Aorta (tissue), 5 donors: ENCODE data around the gene FGA. TPM values are rescaled to one million over a fixed set of nuclear protein-coding genes. Genes with fewer than 3 reads are reported as not detected.

ENCODE experiments used
- ATAC-seq: fragments of 200-7000 bp; cut with Tn5 transposase; one replicate; pipeline ENCODE4 v1.9.1; 2022; ENCODE audit warnings: moderate library complexity; ENCODE audit not compliant: low FRiP score
- DNase-seq, 2 donors: peaks; one replicate each; pipeline ENCODE4 v3.0.0-alpha.2; 2020
- H3K27ac ChIP-seq, 2 donors: one replicate each; pipeline ENCODE4 v1.5.1; 2013; ENCODE audit warnings: low read length in 2 of 2, mild to moderate bottlenecking in 2 of 2, moderate library complexity in 2 of 2, control low read depth in 1 of 2, inconsistent platforms in 1 of 2, low read depth in 1 of 2
- H3K27me3 ChIP-seq, 2 donors: one replicate each; pipeline ENCODE4 v1.6.1; 2013; ENCODE audit warnings: control low read depth in 1 of 2, low read length in 1 of 2, mild to moderate bottlenecking in 1 of 2, moderate library complexity in 1 of 2; ENCODE audit not compliant: insufficient read depth in 2 of 2, control insufficient read depth in 1 of 2
- H3K36me3 ChIP-seq, 2 donors: one replicate each; pipeline ENCODE4 v1.6.1; 2013; ENCODE audit warnings: control low read depth in 1 of 2, low read length in 1 of 2, mild to moderate bottlenecking in 1 of 2; ENCODE audit not compliant: insufficient read depth in 2 of 2, control insufficient read depth in 1 of 2
- H3K4me1 ChIP-seq, 2 donors: one replicate each; pipeline ENCODE4 v1.6.1; 2013; ENCODE audit warnings: low read length in 2 of 2, control low read depth in 1 of 2, mild to moderate bottlenecking in 1 of 2, moderate library complexity in 1 of 2; ENCODE audit not compliant: insufficient read depth in 2 of 2, control insufficient read depth in 1 of 2
- H3K4me3 ChIP-seq, 2 donors: one replicate each; pipeline ENCODE4 v1.5.1; 2013; ENCODE audit warnings: low read length in 2 of 2, control low read depth in 1 of 2, mild to moderate bottlenecking in 1 of 2
- H3K9me3 ChIP-seq: one replicate; pipeline ENCODE4 v1.6.1; 2013; ENCODE audit warnings: mild to moderate bottlenecking, low read length; ENCODE audit not compliant: control insufficient read depth
- WGBS, 2 donors: extraction: QIAGEN DNeasy Blood & Tissue Kit; methylation state at CpG; one replicate each; pipeline ENCODE4 v1.1.7; 2013; 5-methylcytosine and 5-hydroxymethylcytosine counted together
- intact Hi-C, 2 donors: fragments of 100-400 bp; cut with DNase I; formaldehyde crosslinking; loops; one replicate each; pipeline versions ENCODE4 v1.14.2 to v1.15.0; 2022
- polyA plus RNA-seq, 2 donors: library from polyadenylated mRNA; stranded (reverse); fragments of 200-250 nt; gene quantifications; one replicate each; pipeline ENCODE4 v1.2.3, GENCODE V29; 2013
- total RNA-seq, 2 donors: library from RNA; stranded (reverse); fragmentation: NEBNext Ultra II Directional; extraction: Animal tissue kit (Norgen Biotek cat#: 25700); gene quantifications; one replicate each; pipeline ENCODE4 v1.2.1, GENCODE V29; 2021
- donor health status: healthy with polysubstance abuse.
- donor health status: Bipolar disorder and iron deficiency.
- donor health status: DM: no; HTN: no; CAD: no.
- donor health status: DM: no; HTN: no; CAD: no.
- donor health status: DM: yes; HTN: yes; CAD: no.

Gene FGA
- total and polyA plus RNA-seq, 4 donors, result 1.8 TPM; not detected in 3

- no peaks in the 10 kb centered on the region for H3K4me1 ChIP-seq
- no peak for DNase-seq
- 67 to 73% methylated on average over 2 of the region's 2 CpGs for WGBS, 2 donors
- H3K4me3 ChIP-seq, result no peak overlapping the region
- ATAC-seq, result no peak
- H3K27me3 ChIP-seq, result no peaks in the 10 kb centered on the region
- H3K36me3 ChIP-seq, result no peaks in the 10 kb centered on the region
- no peak overlapping the region for H3K27ac ChIP-seq
- intact Hi-C loops, result no loop called here
- no peaks in the 10 kb centered on the region for H3K9me3 ChIP-seq
These were observed 13.2 kb downstream of the FGA start for GRCh38 chr4:154577324-154577723.

- no peaks in the 10 kb centered on the region for H3K36me3 ChIP-seq
- H3K27me3 ChIP-seq, result no peaks in the 10 kb centered on the region
- WGBS, 2 donors, result 86 to 87% methylated on average over 3 of the region's 3 CpGs
- intact Hi-C loops, result no loop called here
- H3K9me3 ChIP-seq, result no peaks in the 10 kb centered on the region
- DNase-seq (no peak), ATAC-seq (no peak)
- no peaks in the 10 kb centered on the region for H3K4me1 ChIP-seq
- H3K27ac ChIP-seq, result no peak overlapping the region
- no peak overlapping the region for H3K4me3 ChIP-seq
These were observed 16.2 kb downstream of the FGA start for GRCh38 chr4:154574311-154574710.

GRCh38 chr4:154573190-154573870 is 17.2 kb downstream of the FGA start:
- ATAC-seq, result no peak
- Histone ChIP-seq H3K4me3 (no peak overlapping the region), H3K27ac (no peak overlapping the region), H3K27me3 (no peaks in the 10 kb centered on the region), H3K9me3 (no peaks in the 10 kb centered on the region), H3K4me1 (no peaks in the 10 kb centered on the region), H3K36me3 (no peaks in the 10 kb centered on the region)
- WGBS, 2 donors, result 71 to 78% methylated on average over 5 of the region's 5 CpGs
- no peak for DNase-seq
- intact Hi-C loops, result no loop called here

GRCh38 chr4:154569584-154569983 is 21.0 kb downstream of the FGA start:
- intact Hi-C loops, result no loop called here
- Histone ChIP-seq H3K4me1 (no peaks in the 10 kb centered on the region), H3K4me3 (no peak overlapping the region), H3K27ac (no peak overlapping the region), H3K9me3 (no peaks in the 10 kb centered on the region), H3K36me3 (no peaks in the 10 kb centered on the region), H3K27me3 (no peaks in the 10 kb centered on the region)
- DNase-seq, result no peak
- no peak for ATAC-seq
- WGBS, 2 donors, result 83 to 87% methylated on average over 5 of the region's 5 CpGs

- no peak for ATAC-seq
- WGBS, 2 donors, result 41 to 42% methylated on average over 3 of the region's 3 CpGs
- intact Hi-C loops, result no loop called here
- H3K4me3 ChIP-seq, result no peak overlapping the region
- H3K27me3 ChIP-seq, result no peaks in the 10 kb centered on the region
- no peaks in the 10 kb centered on the region for H3K36me3 ChIP-seq
- H3K27ac ChIP-seq, result no peak overlapping the region
- no peak for DNase-seq
- no peaks in the 10 kb centered on the region for H3K9me3 ChIP-seq
- H3K4me1 ChIP-seq, result no peaks in the 10 kb centered on the region
These were observed 21.5 kb downstream of the FGA start for GRCh38 chr4:154569028-154569427.

GRCh38 chr4:154566639-154567204 is 23.8 kb downstream of the FGA start:
- no peaks in the 10 kb centered on the region for H3K36me3 ChIP-seq
- ATAC-seq, result no peak

GRCh38 chr4:154565704-154566103 is 24.8 kb downstream of the FGA start:
- no peaks in the 10 kb centered on the region for H3K9me3 ChIP-seq
- DNase-seq (no peak), ATAC-seq (no peak)
- H3K36me3 ChIP-seq, result no peaks in the 10 kb centered on the region
- H3K4me1 ChIP-seq, result no peaks in the 10 kb centered on the region
- WGBS, 2 donors, result 89 to 90% methylated on average over 6 of the region's 6 CpGs
- H3K27ac ChIP-seq, result no peak overlapping the region
- intact Hi-C loops, result no loop called here
- H3K4me3 ChIP-seq, result no peak overlapping the region
- no peaks in the 10 kb centered on the region for H3K27me3 ChIP-seq

More at GRCh38 chr4:154566639-154567204, 23.8 kb downstream of the FGA start:
- intact Hi-C loops, result no loop called here
- Histone ChIP-seq H3K4me1 (no peaks in the 10 kb centered on the region), H3K4me3 (no peak overlapping the region), H3K27me3 (no peaks in the 10 kb centered on the region), H3K9me3 (no peaks in the 10 kb centered on the region), H3K27ac (no peak overlapping the region)
- DNase-seq, result no peak
- WGBS, 2 donors, result 51 to 62% methylated on average over 5 of the region's 5 CpGs

GRCh38 chr4:154564311-154564710 is 26.2 kb downstream of the FGA start:
- H3K27ac ChIP-seq, result no peak overlapping the region
- intact Hi-C loops, result no loop called here
- WGBS, 2 donors, result 91 to 96% methylated on average over 1 of the region's 1 CpG
- H3K4me1 ChIP-seq, result no peaks in the 10 kb centered on the region
- no peaks in the 10 kb centered on the region for H3K27me3 ChIP-seq
- H3K9me3 ChIP-seq, result no peaks in the 10 kb centered on the region
- no peak overlapping the region for H3K4me3 ChIP-seq
- no peaks in the 10 kb centered on the region for H3K36me3 ChIP-seq
- DNase-seq (no peak), ATAC-seq (no peak)

- H3K27me3 ChIP-seq, result no peaks in the 10 kb centered on the region
- 76 to 81% methylated on average over 2 of the region's 2 CpGs for WGBS, 2 donors
- DNase-seq (no peak), ATAC-seq (no peak)
- no peak within 1 kb of the TSS for H3K27ac ChIP-seq
- no peaks in the 10 kb centered on the region for H3K9me3 ChIP-seq
- intact Hi-C loops, result no loop called here
- no peak within 1 kb of the TSS for H3K4me3 ChIP-seq
- no peaks in the 10 kb centered on the region for H3K4me1 ChIP-seq
- H3K36me3 ChIP-seq, result no peaks in the 10 kb centered on the region
These were observed 27.8 kb downstream of the FGA start, which contains the start of gene FGB for GRCh38 chr4:154562697-154563254. Gene FGB (plus strand): TSS chr4:154563011. CDS start chr4:154563019, 8 bp downstream.
